Stimulated activated naive CD8-positive, alpha-beta T cell treated with anti-CD3 and anti-CD28 coated beads, Interleukin-15, amount 100 ng/mL, for 72 hours (primary cell): ENCODE results near the gene WBP4.
"Not testable (repeated sequence)": the region's sequence is repeated elsewhere in the genome, so short reads cannot be mapped to it uniquely, and the experiment has no call there.

Experiments
- ATAC-seq: fragments of 150-1000 bp; cut with Tn5 transposase; 2 replicates; pipeline ENCODE4 v1.10.0; 2021; ENCODE audit warnings: mild to moderate bottlenecking, moderate library complexity
- DNase-seq, 2 donors: peaks; one replicate each; pipeline ENCODE4 v3.0.0; 2021 to 2022
- H3K27ac Mint-ChIP-seq, 2 donors: one replicate each; pipeline ENCODE4 v1.8.0; 2022; ENCODE audit warnings: mild to moderate bottlenecking in 2 of 2, mixed read lengths in 2 of 2, moderate library complexity in 2 of 2
- H3K27me3 Mint-ChIP-seq: one replicate; pipeline ENCODE4 v1.8.0; 2022; ENCODE audit warnings: mixed read lengths
- H3K4me1 Mint-ChIP-seq: one replicate; pipeline ENCODE4 v1.8.0; 2022; ENCODE audit warnings: mild to moderate bottlenecking, mixed read lengths
- H3K4me3 Mint-ChIP-seq, 2 donors: one replicate each; pipeline ENCODE4 v1.8.0; 2022; ENCODE audit warnings: mild to moderate bottlenecking in 2 of 2, mixed read lengths in 2 of 2, moderate library complexity in 1 of 2
- H3K9me3 Mint-ChIP-seq, 2 donors: one replicate each; pipeline ENCODE4 v1.8.0; 2022; ENCODE audit warnings: mixed read lengths in 2 of 2

Gene WBP4

GRCh38 chr13:41099986-41100385 is 38.7 kb downstream of the WBP4 start:
- no peaks in the 10 kb centered on the region for H3K27me3 Mint-ChIP-seq
- no peak overlapping the region for H3K27ac Mint-ChIP-seq
- no peak overlapping the region for H3K4me3 Mint-ChIP-seq
- no peaks in the 10 kb centered on the region for H3K4me1 Mint-ChIP-seq
- no peaks in the 10 kb centered on the region for H3K9me3 Mint-ChIP-seq
- DNase-seq (no peak), ATAC-seq (no peak)

GRCh38 chr13:41107104-41107571 is 45.8 kb downstream of the WBP4 start:
- H3K27ac Mint-ChIP-seq: no peak overlapping the region
- H3K4me3 Mint-ChIP-seq: no peak overlapping the region
- ATAC-seq: no peak

GRCh38 chr13:41107584-41108014 is 46.3 kb downstream of the WBP4 start:
- Mint-ChIP-seq H3K9me3 (no peaks in the 10 kb centered on the region), H3K4me3 (no peak overlapping the region), H3K27me3 (no peaks in the 10 kb centered on the region), H3K4me1 (no peaks in the 10 kb centered on the region), H3K27ac (no peak overlapping the region)
- DNase-seq: no peak
- ATAC-seq: no peak

More at GRCh38 chr13:41107104-41107571, 45.8 kb downstream of the WBP4 start:
- no peak for DNase-seq
- Mint-ChIP-seq H3K9me3 (no peaks in the 10 kb centered on the region), H3K27me3 (no peaks in the 10 kb centered on the region), H3K4me1 (no peaks in the 10 kb centered on the region)

GRCh38 chr13:41111454-41111853 is 50.1 kb downstream of the WBP4 start:
- ATAC-seq (no peak), DNase-seq (no peak)
- no peaks in the 10 kb centered on the region for H3K9me3 Mint-ChIP-seq
- H3K27ac Mint-ChIP-seq: no peak overlapping the region
- no peaks in the 10 kb centered on the region for H3K27me3 Mint-ChIP-seq
- no peak overlapping the region for H3K4me3 Mint-ChIP-seq
- H3K4me1 Mint-ChIP-seq: no peaks in the 10 kb centered on the region

- H3K27ac Mint-ChIP-seq: no peak overlapping the region
- no peaks in the 10 kb centered on the region for H3K9me3 Mint-ChIP-seq
- ATAC-seq (no peak), DNase-seq (no peak)
- no peaks in the 10 kb centered on the region for H3K4me1 Mint-ChIP-seq
- no peaks in the 10 kb centered on the region for H3K27me3 Mint-ChIP-seq
- no peak overlapping the region for H3K4me3 Mint-ChIP-seq
Measured at GRCh38 chr13:41117869-41118268, 56.6 kb downstream of the WBP4 start.

GRCh38 chr13:41122838-41123237 is 61.5 kb downstream of the WBP4 start:
- no peak overlapping the region for H3K4me3 Mint-ChIP-seq
- H3K27ac Mint-ChIP-seq: no peak overlapping the region
- no peaks in the 10 kb centered on the region for H3K27me3 Mint-ChIP-seq
- no peaks in the 10 kb centered on the region for H3K9me3 Mint-ChIP-seq
- DNase-seq: no peak
- H3K4me1 Mint-ChIP-seq: peaks cover under 1% of the 10 kb centered on the region
- no peak for ATAC-seq

- Mint-ChIP-seq H3K4me1 (peaks cover 31% of the 10 kb centered on the region), H3K4me3 (no peak overlapping the region), H3K27me3 (no peaks in the 10 kb centered on the region), H3K27ac (no peak overlapping the region), H3K9me3 (no peaks in the 10 kb centered on the region)
- ATAC-seq (no peak), DNase-seq (no peak)
Measured at GRCh38 chr13:41127701-41128100, 66.4 kb downstream of the WBP4 start.

GRCh38 chr13:41130356-41130755 is 69.0 kb downstream of the WBP4 start:
- Mint-ChIP-seq H3K27ac (peak overlapping the region in 1 of 2 donors; percentile 2), H3K4me3 (peak overlapping the region; percentile 96), H3K9me3 (no peaks in the 10 kb centered on the region), H3K4me1 (peaks cover 39% of the 10 kb centered on the region), H3K27me3 (no peaks in the 10 kb centered on the region)
- DNase-seq: no peak
- no peak for ATAC-seq

GRCh38 chr13:41131189-41131588 is 69.9 kb downstream of the WBP4 start:
- Mint-ChIP-seq H3K4me3 (peak overlapping the region; percentile 96), H3K4me1 (peaks cover 39% of the 10 kb centered on the region)
- not testable (repeated sequence) for ATAC-seq, H3K9me3 Mint-ChIP-seq, DNase-seq, H3K27me3 Mint-ChIP-seq, H3K27ac Mint-ChIP-seq

GRCh38 chr13:41131660-41132511 is 70.6 kb downstream of the WBP4 start:
- Mint-ChIP-seq H3K27ac (peak overlapping the region; percentile 95 to 98), H3K4me3 (peak overlapping the region; percentile 96), H3K4me1 (peaks cover 39% of the 10 kb centered on the region)
- peak; percentile 46 for ATAC-seq
- not testable (repeated sequence) for H3K27me3 Mint-ChIP-seq, H3K9me3 Mint-ChIP-seq, DNase-seq

- Mint-ChIP-seq H3K9me3 (no peaks in the 10 kb centered on the region), H3K27ac (peak within 1 kb of the TSS; percentile 95 to 98), H3K4me3 (peak within 1 kb of the TSS; percentile 96), H3K27me3 (no peaks in the 10 kb centered on the region), H3K4me1 (peaks cover 45% of the 10 kb centered on the region)
- ATAC-seq (peak; percentile 98), DNase-seq (peak; percentile 94 to 97)
Measured at GRCh38 chr13:41132512-41133152, 71.3 kb downstream of the WBP4 start, which contains the start of gene KBTBD6. KBTBD6 (minus strand) TSS chr13:41132802; CDS start chr13:41132511, 291 bp downstream.
